NT2/D1 (cell line): ENCODE data around the gene PRKCQ.

ENCODE experiments used
- SUZ12 ChIP-seq: IDR thresholded peaks from 2 replicates; pipeline ENCODE4 v1.6.1; 2011; ENCODE audit not compliant: insufficient read length, insufficient read depth; ENCODE audit errors: extremely low read depth
- YY1 ChIP-seq: IDR thresholded peaks from 2 replicates; pipeline ENCODE4 v1.6.1; 2011; ENCODE audit not compliant: insufficient read length, insufficient read depth
- ZNF274 ChIP-seq: IDR thresholded peaks from 2 replicates; pipeline ENCODE4 v1.6.1; 2011; ENCODE audit warnings: mild to moderate bottlenecking, low read depth, low read length

- TF ChIP-seq YY1 (no peak), ZNF274 (no peak), SUZ12 (no peak)
Measured at GRCh38 chr10:6564367-6564766, 15.7 kb downstream of the PRKCQ start.
